Activated T-cell treated with anti-CD3 and anti-CD28 coated beads, Interleukin-2, amount 50 U/mL, for 1 hour (primary cell): ENCODE measurements around the gene HAND1.
"Not testable (repeated sequence)": the region's sequence is repeated elsewhere in the genome, so short reads cannot be mapped to it uniquely, and the experiment has no call there.

ENCODE experiments used
- DNase-seq: peaks from one replicate; pipeline ENCODE4 v3.0.0-alpha.2; 2020

The HAND1 gene

GRCh38 chr5:154478224-154478565 lies at the start of gene HAND1:
HAND1 (minus strand) TSS chr5:154478227; CDS start chr5:154478008, 219 bp downstream.
- no peak for DNase-seq

- DNase-seq: no peak
Observed at GRCh38 chr5:154526231-154527226, 48.5 kb upstream of the HAND1 start.

- no peak for DNase-seq
Observed at GRCh38 chr5:154524859-154525258, 46.8 kb upstream of the HAND1 start.

DNA sequence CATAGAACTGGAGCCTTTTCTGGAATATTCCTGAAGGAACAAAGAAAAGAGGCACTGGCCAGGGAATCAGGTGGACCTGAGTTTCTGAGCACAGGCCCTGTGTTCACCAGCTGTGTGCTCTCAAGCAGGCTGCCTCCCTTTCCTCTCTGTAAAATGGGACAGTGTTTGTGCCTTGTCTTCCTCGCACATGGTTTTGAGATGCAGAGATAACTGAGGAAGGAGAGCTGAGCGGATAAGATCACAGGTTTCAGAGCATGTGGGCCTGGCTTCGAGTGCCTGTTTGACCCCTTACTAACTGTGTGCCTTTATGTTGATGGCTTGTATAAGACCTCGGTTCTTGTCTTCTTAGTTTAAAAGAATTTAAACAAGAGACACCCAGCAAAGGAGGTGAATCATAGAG lies 46.2 kb upstream of the HAND1 start:
- DNase-seq: no peak

- DNase-seq: no peak
Observed at GRCh38 chr5:154523709-154524108, 45.7 kb upstream of the HAND1 start.

- DNase-seq: no peak
Observed at GRCh38 chr5:154523104-154523503, 45.1 kb upstream of the HAND1 start.

- DNase-seq: no peak
Observed at GRCh38 chr5:154522284-154522683, 44.3 kb upstream of the HAND1 start.

GRCh38 chr5:154521756-154522155 lies 43.7 kb upstream of the HAND1 start:
- DNase-seq: no peak

GRCh38 chr5:154520861-154521453 lies 42.9 kb upstream of the HAND1 start:
- no peak for DNase-seq

- no peak for DNase-seq
Observed at GRCh38 chr5:154519359-154519758, 41.3 kb upstream of the HAND1 start.

DNA sequence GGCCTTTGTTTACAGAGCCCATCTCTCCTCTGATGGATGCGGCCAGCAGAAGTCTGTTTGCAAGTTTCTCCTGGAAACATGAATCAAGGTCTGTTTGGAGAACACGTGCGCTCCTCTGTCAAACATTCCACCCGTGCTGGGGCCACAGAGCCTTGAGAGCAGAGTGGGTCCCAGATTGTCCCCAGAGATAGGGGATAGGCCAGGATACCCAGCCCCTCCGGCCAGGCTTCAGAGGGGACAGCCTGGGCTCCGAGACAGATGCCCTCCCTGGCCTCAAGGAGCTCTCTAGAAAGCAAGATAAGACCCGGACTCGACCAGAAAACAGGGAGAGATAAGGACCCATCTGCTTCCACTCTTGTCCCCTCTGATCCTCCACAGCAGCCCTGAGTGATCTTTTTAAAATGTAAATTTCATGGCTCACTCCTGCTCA lies 40.4 kb upstream of the HAND1 start:
- no peak for DNase-seq

DNA sequence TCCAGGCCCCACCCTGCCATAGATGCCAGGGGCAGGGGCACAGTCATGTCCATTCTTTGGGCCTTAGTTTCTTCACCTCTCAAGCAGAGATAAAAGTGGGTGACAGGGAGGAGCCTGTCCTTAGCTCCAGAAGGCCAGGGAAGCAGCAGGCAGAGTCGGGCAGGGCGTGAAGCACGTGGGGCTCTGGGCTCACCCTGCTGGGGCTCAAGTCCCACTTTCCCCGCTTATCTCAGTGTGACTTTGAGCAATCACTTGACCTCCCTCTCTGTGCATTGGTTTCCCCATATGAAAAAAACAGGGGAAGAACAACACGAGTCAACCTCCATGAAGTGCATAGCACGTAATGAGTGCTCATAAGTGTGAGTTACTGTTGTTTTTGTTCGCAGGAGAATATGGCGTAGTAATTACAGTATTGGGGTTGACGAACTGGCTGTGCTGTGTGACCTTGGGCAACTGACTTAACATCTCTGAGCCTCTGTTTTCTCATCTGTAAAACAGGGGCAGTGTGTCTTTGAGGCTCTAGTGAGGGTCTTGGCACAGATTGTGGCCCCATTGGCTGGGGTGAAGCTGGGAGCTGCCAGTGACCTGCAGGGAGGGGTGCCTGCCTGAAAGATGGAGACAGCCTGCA lies 39.9 kb upstream of the HAND1 start:
- DNase-seq: no peak

- no peak for DNase-seq
Observed at GRCh38 chr5:154517181-154517580, 39.2 kb upstream of the HAND1 start.

GRCh38 chr5:154516475-154516874 lies 38.4 kb upstream of the HAND1 start:
- DNase-seq: no peak

DNA sequence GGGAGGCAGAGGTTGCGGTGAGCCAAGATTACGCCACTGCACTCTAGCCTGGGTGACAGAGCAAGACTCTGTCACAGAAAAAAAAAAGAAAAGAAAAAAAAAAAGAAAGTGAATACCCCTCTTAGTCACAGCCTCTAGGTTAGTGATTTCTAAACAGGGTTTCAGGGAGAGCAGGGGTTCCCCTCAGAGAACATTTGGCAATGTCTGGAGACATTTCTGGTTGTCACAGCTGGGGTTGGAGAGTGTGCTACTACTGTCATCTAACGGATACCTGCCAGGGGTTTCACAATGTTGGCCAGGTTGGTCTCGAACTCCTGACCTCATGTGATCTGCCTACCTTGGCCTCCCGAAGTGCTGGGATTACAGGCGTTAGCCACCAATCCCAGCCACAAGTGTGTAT lies 37.5 kb upstream of the HAND1 start:
- not testable (repeated sequence) for DNase-seq

DNA sequence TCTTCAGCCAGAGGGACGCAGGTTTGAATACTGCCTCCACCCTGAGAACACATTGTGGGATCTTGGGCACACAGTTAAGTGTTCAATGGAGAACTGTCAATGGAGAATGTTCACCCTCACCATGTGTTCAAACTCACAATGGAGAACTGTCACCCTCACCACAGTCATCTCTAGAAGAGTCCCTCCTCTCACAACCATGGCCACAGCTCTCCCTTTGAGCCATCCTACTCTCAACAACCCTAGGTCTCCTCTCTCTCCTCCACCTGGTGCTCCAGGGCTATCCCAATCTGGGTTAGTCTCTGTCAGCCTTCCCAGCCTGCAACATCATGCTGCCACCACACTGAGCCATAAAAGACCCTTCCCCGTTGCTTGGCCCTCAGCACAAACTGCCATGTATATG lies 36.3 kb upstream of the HAND1 start:
- no peak for DNase-seq

DNA sequence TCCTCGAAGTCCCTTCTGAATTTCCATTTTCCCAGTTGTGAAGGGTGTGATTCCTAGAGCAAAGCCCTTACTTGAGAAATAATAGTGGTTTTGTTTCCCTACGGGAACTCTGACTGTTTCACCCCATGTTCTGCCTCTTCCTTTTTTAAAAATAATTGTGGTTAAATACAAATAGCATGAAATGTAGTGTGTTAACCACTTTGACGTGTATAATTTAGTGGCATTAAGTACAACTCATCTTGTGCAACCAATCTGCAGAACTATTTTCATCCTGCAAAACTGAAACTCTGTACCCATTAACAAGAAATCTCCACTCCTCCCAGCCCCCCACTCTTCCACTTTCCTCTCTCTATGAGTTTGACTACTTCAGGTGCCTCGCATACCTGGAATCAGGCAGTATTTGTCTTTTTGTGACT lies 35.6 kb upstream of the HAND1 start:
- DNase-seq: no peak

DNA sequence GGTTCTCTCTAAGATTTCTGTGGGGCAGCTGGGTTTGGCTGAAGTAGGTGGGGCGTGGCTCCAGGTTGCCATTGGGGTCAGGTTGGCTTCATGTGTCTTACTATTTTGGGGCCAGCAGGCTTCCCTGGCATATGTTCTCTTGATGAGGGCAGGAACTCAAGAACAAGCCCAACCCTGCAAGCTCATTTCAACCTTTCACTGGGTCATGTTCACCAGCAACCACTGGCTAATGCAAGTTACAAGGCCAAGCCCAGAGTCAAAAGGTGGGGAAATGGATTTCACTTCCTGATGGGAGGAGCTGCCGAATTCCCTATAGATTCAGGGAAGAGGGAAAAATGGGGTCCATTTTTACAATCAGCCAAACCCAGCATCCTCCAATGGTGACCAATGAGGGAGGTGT lies 34.0 kb upstream of the HAND1 start:
- no peak for DNase-seq

- DNase-seq: no peak
Observed at GRCh38 chr5:154509784-154510555, 31.9 kb upstream of the HAND1 start.

DNA sequence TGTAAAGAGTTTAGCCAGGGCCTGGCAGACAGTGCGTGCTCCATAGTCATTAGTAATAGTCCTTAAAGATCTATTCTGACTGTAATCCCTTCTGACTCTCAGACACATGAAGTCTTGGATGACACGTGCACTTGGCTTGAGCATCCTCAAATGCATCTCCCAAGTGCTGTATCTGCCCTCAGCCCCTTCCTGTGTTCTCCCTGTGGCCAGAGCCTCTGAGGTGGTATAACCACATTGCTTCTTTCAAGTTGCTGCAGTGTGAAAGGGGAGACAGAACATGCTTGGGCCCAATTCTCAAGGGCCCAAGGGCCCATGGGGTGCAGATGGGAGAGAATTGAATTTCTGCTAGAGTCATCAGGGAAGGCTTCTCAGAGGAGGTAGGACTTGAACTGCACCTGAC lies 30.1 kb upstream of the HAND1 start:
- no peak for DNase-seq

DNA sequence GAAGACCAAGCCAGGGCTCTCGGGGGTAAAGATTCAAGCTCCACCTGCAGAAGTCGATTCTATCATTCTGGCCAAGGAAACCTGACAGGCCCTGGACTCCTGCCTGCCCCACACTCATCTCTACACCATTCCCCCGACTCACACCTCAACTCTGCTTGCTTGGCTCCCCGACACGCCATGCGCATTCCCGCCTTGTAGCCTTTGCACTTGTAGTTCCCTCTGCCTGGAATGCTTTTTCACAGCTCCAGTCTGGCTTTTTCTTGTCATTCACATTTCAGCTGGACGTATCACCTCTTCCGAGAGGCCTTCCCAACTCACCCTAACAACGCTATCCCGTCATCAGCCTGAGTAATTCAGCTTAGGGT lies 28.7 kb upstream of the HAND1 start:
- DNase-seq: no peak

DNA sequence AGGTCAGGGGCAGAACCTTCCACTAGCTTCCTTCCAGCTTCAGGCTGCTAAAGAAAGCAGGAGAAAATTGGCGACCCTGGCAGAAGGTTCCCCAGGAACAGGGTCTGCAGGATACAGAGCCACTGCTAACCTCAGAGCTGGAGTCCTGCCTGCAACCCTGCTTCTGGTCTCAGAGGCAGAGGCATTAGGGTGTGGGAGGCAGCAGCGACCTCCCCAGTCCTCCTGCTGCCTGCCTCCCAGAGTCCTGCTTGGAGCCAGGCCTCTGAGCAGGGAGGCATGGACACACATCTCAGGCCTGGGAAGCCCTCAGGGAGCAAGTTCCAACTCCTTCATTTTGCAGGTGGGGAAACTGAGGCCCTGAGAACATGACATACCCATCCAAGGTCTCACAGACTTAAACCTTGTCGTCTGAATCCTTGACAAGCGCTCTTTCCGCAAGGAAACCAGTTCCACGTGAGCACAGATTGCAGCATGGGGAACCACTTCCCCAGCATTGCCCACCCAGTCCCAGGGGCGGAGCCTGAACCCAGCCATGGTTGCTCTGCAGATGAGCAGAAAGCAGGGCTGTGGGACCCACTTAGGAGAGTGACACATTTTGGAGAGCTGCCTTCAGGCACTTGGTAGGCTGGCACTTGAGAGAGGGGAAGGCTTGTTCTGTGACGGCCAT lies 28.2 kb upstream of the HAND1 start:
- no peak for DNase-seq

DNA sequence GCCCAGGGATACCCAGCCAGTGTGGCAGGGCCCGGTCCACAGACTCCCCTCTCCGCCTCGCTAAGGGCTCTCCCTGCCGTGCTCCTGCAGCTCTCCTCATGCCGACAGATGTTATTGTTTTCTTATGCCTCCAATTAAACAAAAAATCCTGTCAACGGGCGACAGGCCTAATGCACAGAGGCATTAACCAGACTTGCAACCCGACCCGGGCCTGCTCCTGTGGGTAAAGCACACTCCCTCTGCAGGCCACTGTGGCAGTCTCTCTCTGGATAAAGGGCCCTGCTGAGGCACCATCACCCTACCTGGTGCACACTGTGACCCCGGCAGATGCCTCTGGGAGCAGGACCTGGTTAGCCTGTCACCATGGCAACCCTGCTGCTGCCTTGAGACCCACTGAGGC lies 27.5 kb upstream of the HAND1 start:
- no peak for DNase-seq
